NCI-H345 treated with DMSO at 0.1 percent for 48 hours (cell line): Measurements from ENCODE around the gene PTPRM.
"Not testable (repeated sequence)": the region's sequence is repeated elsewhere in the genome, so short reads cannot be mapped to it uniquely, and the experiment has no call there.

Experiments
- DNase-seq: peaks from one replicate; lab custom pipeline; 2025; ENCODE audit not compliant: unreplicated experiment; lab: John Stamatoyannopoulos, UW

Gene PTPRM

DNA sequence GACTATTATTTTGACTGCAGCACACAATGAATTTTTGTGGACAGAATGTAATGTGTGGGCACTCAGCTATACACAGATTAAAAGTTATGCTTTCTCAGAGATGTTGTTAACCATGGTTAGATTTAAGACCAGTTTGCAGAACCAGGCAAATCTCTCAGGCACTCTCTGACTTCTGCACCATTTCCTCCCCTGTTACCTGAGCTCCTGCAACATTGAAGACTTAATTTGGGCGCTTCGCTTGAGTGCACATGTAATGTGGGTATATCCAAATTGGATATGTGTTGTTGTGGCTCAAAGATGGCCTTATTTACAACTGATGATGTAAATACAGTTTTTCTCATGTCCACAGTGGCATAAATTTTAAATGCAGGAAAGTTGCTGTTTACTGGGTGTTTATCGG is 469.4 kb downstream of the PTPRM start:
- DNase-seq, result no peak

DNA sequence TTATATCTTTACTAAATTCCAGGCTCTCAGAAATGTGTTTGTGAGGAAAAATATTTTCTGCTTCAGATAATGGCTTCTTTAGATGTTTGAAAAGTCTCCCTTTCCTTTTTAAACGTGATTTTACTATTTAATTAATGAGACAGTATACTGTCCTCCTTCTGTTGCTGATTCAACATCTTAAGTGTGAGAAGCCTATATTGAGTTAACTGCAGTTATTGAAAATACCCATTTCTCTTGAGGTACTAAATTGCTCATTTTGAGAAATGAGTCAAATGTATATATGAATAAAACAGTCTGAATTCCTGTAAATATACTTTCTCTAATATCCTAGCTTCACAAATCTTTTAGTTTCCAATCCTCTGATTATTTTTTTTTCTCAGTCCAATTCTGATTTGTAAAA is 470.2 kb downstream of the PTPRM start:
- DNase-seq, result no peak

DNA sequence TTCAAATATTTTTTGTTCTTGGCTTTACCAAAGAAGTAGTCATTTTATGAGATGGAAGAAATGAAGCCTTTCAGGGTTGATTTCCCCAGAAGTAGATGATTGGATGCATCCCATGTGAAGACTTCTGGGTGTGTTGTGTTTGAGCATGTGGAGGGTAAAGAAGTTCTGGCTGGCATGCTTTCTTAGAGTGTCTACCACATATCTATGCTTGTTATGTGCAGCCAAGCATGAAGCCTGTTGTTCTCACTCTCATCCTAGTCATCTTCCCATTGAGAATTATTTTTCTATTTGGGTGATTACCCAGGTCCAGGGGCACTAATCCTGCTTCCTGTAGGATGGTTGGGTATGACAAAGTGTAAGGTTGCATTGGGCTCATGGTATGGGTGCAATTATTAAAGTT is 472.9 kb downstream of the PTPRM start:
- DNase-seq, result no peak

DNA sequence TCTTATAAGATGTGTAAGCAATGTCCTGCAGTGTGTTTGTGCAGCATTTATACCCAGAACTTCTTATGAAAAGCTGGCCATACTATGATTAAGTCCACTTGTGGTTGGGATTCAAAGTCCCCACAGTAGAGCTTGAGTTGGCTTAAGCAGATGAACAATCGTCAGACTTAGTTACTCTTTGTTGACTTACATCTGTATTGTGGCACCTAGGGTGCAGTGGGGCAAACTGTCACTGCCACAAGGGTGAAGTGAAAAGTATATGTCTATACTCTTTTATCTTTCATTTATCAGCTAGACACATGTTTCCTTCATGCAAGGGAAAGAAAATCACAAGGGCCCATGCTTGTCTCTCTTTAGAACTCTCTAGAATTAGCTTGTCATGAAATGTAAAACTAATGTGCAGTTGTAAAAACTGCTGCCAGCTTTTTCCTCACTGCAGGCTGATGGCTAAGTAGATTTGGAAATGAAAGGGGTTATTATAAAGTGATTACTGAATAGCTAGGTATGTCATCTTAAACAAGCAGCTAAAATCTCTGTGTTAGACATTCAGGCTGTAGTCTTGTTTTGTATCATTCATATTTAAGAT is 474.5 kb downstream of the PTPRM start:
- DNase-seq, result no peak

DNA sequence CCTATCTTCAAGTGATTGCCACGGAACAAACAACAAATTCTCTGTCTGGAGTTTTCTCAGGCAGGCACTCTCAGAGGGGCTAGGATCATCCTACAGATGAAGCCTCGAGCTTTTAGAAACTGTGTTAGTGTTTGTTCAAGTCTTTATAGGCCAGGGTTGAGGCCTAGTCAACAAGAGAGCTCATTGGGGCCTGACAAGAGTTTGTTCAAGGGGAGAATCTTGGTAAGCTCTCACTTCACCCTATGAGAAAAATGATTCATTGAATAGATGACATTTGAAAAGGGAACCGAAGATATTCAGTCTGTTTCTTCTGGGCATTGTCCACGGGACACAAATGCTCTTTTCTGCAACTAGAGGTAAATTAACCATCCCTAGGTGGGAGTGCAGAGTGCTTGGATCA is 476.9 kb downstream of the PTPRM start:
- DNase-seq, result no peak

DNA sequence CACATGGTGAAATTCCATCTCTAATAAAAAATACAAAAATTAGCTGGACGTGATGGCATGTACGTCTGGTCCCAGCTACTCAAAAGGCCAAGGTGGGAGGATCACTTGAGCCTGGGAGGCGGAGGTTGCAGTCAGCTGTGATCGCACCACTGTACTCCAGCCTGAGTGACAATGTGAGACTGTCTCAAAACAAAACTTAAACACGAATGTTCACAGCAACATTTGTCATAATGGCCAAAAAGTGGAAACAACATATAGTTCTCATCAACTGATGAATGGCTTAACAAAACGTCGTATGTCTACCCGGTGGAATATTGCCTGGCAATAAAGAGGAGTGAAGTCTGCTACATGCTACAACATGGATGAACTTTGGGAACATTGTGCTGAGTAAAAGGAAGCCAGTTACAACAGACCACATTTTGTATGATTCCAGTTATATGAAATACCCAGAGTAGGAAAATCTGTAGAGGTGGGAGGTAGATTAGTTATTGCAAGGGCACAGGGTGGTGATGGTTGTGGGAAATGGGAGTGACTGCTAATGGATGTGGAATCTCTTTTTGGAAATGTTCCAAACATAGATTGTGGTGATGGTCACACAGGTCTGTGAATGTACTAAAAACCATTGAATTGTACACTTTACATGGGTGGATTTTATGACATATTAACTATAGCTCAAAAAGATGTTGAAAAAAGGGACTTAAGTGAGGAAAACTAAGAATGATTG is 478.2 kb downstream of the PTPRM start:
- DNase-seq, result no peak

DNA sequence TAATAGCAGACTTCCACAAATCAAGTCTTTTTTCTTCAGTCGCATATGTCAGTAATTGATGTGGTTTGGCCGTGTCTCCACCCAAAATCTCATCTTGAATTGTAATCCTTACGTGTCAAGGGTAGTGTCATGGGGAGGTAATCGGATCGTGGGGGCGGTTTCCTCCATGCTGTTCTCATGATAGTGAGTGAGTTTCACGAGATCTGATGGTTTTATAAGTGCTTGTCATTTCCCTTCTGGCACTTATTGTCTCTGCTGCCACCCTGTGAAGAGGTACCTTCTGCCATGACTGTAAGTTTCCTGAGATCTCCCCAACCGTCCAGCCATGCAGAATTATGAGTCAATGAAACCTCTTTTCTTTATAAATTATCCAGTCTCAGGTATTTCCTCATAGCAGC is 478.8 kb downstream of the PTPRM start:
- DNase-seq, result no peak

DNA sequence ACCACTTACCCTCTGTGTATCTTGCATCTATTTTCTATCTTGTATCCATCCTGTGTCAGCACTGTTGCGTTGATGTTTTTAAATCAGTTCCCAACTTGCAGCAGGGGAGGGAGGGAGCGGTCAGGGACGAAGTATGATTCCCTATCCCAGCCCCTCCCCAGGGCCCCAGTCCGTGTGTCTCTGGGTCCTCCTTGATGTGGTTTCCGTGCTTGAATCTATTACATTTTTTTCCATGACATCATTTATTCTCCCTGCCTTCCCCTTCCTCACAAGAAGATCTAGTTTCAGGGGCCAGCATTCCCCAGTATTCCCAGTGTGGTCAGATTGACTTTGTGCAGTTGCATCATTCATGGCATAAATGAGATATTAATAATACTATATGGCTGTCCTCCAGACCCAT is 479.3 kb downstream of the PTPRM start:
- DNase-seq, result no peak

DNA sequence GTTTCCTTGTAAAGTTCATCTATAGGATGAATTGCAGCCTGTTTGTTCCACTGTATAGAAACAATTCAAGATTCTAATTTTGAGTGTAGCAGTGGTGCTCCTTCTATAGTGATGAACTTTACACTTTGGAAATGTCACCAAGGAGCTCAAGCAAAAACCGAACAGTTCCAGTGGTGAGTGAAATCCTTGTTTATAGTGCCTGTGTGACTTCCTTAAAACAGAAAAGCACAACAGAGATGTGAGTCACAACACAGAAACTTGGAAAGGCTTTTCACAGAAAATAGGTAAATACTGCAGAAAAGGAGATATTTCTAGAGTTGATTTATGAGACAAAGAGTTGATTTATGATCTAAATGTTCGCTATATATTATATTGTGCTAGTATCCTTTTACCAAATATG is 482.0 kb downstream of the PTPRM start:
- no peak for DNase-seq

DNA sequence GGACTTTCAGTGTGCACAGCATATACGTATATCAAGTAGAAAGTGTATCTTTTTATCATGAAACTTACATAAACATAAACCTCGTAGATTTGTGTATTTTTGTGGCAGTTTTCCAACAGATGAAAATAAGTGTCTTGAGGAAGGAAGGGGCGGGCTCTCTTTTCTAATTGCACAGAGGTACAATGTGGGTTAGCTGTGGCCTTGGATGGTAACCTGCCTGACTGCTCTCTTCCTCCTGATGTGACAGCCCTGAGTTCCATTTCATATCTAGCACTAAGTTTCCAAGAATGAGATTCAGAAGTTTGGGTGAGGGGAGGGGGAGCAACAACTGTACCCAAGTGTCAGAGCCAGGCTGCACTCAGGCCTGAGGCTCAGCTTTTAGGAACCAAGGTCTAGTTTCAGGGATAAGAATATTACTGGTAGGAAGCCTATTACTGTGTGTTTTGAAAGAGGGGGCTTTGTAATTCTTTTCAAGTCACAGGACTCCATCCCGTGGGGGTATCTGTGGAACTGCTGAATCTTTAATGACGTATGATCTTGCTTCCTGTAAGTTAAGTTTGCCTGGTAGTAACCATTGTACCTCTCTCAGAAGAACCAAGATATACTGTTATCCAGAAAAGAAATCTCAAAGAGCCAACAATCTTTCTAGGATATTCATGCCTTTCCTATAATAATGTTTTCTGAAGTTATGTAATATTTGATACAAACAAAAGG is 483.7 kb downstream of the PTPRM start:
- no peak for DNase-seq

DNA sequence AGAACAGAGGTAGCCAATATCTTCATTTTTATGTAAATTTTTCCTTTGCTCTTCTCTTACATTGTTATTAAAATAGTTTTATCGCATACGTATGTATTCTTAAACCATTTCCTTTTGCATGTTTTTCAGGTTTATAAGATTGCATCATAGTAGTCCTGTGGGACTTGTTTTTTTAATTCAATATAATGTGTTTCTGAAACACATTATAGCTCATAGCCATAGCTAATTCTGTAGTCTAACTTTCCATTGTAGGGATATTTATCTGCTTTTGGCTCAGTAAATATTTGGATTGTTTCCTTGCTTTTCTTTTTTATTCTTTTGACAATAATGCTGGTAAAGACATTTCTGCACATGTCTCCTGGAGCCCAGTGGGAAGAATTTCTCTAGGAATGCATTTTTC is 484.3 kb downstream of the PTPRM start:
- DNase-seq, result no peak

DNA sequence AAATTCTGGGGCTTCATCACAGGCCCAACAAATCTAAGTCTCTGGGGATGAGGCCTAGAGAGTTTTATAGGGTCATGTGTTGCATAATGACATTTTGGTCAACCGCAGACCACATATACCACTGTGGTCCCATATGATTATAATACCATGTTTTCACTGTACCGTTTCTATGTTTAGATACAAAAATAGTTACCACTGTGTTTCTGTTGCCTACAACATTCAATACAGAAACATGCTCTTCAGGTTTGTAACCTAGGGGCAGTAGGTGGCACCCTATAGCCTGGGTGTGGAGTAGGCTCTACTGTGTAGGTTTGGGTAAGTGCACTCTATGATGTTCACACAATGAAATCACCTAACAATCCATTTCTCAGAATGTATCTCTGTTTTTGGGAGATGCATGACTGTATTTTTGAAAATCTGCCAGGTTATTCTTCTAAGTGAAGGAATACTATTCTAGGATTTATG is 485.2 kb downstream of the PTPRM start:
- no peak for DNase-seq

DNA sequence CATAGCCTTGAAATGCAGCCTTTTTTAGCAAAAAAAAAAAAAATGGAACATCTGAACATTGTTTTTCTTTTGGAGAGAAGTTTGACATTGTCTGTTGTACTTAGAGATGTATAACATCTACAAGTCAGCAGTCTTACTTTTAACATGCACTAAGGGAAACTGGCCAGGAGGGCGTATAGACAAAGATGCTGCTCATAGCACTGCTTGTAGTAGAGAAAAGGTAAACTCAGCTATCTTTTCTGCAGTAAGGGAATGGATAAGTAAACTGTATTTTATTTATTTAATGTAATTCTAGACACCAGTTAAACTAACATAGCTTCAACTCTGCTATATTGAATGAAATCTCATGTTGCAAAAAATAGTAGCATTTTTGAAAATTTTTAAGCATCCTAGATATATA is 489.6 kb downstream of the PTPRM start:
- no peak for DNase-seq

DNA sequence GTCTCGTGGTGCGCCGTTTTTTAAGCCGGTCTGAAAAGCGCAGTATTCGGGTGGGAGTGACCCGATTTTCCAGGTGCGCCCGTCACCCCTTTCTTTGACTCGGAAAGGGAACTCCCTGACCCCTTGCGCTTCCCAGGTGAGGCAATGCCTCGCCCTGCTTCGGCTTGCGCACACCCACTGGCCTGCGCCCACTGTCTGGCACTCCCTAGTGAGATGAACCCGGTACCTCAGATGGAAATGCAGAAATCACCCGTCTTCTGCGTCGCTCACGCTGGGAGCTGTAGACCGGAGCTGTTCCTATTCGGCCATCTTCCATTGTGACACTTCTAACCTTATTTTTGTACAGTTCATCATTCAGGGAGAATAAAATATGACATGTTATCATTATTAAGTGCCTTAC is 496.0 kb downstream of the PTPRM start:
- not testable (repeated sequence) for DNase-seq

DNA sequence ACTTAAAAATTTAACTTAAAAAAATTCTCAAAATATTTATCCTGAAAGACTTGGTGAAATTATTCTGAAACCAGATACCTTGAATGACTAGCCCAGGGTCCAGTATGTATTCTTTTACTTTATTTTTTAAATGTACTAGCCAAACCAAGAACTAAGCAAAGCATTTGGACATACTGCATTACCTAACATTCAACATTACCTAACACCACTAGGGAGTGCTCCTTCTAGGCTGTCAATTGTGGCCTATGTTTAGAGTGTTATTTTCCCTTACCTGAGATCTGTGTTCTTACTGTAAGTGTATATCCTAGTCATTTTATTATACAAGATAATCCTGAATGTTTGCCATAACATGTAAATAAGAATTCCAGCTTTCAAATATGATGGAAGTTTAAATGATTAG is 496.6 kb downstream of the PTPRM start:
- no peak for DNase-seq

DNA sequence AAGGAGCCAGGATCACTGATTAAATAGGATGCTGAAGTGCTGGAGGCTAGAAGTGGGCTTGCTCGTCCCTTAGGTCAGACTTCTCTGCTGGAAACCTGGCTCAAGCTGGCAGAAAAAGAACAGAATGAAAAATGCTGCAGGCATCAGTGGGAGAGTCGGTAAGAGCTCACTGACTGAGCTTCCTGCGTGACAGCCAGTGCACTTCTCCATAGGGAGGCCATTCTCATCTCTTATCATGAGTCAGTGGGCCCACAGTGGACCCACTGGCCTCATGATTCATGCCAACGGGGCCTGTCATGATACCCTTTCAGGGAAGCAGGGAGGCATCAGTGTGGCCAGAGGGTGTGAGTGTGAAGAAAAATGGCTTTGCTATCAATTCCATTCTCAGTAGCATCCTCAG is 498.2 kb downstream of the PTPRM start:
- no peak for DNase-seq

DNA sequence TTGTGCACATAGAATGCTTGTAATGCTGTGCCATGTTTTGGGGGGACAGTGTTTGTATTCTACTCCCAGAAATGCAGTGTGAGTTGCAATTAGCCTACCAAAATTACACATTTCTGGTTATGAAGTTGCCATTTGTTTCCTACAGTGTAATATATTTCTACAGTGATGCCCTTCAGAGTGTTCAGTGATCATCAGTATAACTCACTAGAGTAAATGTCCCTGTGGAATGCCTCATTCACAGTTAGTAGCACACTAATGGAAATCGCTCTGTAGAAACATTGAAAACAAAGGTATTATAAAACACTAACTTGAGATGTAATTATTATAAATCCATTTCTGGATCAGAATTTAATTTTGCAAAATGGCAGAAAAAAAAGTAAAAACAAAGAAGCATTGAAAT is 498.7 kb downstream of the PTPRM start:
- no peak for DNase-seq

DNA sequence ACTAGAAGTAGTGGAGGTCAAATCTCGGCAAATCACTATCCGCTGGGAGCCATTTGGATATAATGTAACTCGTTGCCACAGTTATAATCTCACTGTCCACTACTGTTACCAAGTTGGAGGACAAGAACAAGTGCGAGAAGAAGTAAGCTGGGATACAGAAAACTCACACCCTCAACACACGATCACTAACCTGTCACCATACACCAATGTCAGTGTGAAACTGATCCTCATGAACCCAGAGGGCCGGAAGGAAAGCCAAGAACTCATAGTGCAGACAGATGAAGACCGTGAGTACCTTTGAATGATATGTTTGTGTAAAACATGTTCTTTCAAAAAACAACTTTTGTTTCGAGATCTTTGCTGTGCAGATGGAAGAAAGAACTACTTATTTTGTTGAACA is 502.6 kb downstream of the PTPRM start:
- no peak for DNase-seq

DNA sequence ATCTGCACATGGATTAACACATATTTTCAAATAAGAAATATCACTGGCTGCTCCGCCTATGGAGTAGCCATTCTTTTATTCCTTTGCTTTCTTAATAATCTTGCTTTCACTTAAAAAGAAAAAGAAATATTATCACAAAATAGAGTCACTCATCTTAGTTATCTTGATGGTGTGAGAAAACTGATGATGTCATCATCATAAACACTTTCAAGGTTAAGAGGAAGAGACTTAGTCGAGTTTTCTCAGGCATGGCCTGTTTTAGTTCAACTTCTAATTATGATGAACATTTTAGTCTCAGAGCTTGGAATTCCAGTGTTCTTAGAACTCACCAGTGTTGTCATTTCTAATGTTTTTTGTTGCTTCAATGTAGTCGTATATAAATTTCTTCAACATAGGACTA is 506.1 kb downstream of the PTPRM start:
- DNase-seq, result no peak

DNA sequence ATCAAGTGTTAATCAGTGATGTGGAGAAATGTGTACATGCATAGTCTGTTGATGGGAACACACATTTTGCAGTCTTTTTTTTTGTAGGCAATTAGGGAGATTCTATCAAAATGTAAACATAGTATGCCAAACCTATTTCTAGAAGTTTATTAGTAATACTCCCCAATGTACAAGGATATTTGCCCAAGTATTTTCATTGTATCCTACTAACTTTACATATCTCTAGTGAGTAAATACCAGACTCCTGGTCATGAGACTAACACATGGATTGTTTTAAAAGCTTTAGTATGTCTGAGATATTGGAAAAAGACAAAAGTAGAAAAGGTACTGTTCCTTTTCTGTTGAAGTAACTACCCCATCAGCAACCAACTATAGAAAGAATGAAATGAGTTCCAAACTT is 513.0 kb downstream of the PTPRM start:
- DNase-seq, result no peak

DNA sequence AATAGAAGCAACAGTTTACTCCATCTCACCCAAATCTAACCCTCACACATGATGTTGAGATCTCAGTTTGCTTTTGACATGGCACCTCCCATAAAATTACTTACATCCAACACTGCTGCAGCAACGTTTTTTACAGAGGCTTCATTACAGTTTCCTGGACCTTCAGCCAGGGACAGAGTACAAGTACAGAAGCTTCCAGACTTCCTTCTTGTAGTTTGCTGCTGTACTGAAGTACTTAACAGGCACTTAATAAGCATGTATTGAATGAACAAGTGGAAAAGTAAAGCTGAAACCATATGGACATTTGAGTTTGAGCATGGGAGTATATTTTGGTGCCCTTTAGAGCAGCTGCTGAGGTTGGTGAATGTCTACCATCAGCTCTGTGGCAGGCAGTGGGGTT is 514.2 kb downstream of the PTPRM start:
- DNase-seq, result no peak

DNA sequence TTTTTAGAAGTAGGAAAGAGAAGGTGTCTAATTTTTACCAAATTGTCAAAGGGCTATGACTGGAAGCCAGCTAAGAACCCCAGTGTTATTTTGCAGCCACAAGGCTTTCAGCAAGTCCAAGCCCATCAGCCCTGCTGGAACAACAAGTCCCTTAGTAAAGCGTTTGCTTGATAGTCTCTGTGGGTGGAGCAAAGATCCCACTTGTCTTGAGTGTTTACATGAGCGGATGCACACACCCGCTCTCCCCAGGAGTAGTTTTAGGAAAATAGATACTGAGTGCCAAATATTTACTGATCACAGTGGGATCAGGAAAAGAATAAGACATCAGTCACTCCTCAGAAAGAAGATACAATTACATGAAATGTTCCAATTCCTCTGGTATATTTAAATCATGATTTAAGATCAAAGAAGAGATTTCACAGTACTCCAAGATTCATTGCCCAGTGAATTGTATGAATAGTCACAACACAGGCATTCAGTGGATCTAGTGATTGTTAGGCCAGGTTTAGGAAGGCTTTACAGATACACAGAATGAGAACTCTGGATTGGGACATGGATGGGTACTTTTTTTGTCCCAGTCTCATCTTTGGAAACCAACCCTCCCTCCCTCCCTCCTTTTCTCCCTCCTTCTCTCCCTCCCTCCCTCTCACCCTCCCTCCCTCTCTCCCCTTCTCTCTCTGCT is 514.9 kb downstream of the PTPRM start:
- peak; percentile 94 for DNase-seq
